Measurements from ENCODE around the gene EPB41L4A.

EPB41L4A gene

DNA sequence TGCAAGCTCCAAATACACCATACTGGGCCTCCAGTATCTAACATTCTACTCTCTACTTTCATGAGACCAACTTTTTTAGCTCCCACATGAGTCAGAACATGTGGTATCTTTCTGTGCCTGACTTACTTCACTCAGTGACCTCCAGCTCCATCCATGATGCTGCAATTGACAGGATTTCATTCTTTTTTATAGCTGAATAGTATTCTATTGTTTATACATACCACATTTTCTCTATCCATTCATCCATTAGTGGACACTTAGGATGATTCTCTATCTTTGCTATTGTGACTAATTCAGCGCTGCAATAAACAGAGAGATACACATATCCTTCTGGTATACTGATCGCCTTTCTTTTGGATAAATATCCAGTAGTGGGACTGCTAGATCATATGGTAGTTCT is 68.5 kb downstream of the EPB41L4A start:
- DNase-seq: no peak

DNA sequence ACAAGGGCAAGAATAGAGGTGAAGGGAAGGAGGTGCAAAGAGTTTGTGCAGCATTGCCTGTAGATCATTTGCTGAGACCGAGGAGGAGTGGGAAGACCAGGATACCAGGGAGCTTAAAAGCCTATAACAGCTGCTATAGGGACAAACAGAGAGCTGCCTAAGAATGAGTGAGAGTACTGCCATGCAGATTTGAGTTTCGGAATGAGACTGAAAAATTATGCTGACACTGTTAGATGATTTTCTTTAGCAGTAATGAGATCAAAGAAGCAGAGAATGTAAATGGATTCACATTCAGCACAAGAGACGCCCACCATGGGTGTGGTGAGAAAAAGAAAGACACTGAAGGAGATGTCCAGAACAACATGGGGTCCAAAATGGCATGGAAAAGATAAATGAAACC is 69.7 kb downstream of the EPB41L4A start:
- no peak for DNase-seq

DNA sequence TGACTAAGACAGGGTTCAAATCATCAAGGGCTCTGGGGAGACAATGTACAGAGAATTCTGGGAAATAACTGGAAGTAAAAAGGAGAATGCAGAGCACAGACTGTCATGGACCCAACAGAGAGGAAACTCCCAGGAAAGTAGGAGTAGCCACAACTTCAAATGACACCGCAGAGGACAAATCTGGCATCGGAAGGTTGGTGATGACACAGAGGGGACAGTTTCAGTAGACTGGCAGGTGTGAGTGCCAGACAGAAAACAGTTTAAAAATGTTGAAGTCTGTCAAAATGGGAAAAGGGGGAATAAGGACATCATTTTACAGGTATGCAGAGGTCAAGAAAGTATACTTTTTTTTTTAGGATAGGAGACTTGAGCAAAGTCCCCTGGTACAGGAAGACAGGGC is 70.2 kb downstream of the EPB41L4A start:
- no peak for DNase-seq

DNA sequence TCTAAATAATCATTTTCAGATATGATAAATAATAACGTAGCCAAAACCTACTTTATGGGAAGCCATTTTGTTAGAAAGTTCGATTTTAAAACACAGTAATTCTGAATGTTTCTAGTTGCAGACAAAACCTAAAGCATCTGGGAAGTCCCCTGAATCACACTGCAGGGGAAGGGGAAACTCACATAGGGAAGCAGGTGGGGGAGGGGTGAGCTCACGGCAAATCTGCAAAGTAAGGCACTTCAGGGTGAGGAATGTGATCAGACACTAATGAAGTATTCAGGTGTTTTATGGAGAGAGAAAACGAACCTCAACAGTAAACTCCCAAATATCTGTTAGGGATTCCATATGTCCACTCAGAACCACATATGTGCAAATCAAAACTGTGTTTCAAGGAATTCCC is 70.7 kb downstream of the EPB41L4A start:
- no peak for DNase-seq

DNA sequence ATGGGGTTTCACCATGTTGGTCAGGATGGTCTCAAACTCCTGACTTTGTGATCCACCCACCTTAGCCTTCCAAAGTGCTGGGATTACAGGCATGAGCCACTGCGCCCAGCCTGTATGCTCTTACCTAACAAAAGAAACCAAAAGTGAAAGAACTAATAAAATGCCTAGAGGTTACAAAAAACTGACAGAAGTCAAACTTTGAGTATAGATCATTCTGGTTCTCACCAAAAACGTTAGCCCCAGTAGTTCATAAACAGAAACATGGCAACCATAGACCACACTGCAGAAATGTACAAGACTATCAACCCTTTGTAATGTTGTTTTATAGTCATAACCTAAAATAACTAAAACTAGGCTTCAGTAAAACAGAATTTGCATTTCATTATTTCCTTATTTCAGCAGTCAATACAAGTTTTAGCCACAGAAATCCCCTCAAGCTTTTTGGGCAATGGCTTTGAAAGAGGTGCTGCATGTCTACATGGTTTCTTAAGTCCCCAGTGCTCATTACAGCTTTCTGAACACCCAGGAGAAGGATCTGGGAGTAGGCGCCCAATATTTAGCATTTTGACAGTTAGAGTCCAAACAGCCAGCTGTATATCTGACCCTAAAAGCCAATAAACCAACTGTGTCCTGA is 72.5 kb downstream of the EPB41L4A start:
- no peak for DNase-seq

DNA sequence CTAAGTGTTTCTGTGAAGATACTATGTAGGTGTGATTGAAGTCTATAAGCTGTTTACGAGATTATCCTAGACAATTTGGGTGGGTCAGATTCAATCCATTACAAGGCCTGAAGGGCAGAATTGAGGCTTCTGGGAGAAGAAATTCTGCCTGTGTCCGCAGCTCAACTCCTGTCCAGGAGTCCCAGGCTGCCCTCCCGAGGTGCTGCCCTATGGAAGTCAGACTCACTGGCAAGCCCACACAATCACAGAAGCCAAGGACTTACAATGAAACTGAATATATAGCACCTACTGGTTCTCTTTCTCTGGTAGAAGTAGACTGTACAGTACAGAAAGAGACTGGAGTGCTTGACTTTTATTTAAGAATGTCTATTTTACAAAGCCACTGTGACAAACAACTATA is 74.5 kb downstream of the EPB41L4A start:
- no peak for DNase-seq

DNA sequence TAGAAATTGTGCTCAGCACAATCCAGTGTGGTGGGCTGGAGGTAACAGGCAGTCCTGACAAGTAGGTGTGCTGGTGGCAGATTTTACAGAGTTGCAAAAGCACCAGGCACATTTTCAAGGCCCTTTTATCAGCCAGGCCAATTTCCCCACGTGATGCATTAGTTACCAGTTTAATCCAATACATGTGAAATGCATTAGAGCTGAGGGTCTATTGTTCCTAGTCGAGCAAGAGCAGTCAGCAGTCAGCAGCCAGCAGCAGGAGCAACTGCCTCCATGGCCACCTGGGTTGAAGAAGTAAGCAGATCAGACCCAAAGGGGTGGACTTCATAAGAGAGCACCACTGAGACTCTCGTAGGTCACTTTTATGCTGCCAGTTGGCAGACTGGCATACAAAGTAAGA is 76.7 kb downstream of the EPB41L4A start:
- no peak for DNase-seq

DNA sequence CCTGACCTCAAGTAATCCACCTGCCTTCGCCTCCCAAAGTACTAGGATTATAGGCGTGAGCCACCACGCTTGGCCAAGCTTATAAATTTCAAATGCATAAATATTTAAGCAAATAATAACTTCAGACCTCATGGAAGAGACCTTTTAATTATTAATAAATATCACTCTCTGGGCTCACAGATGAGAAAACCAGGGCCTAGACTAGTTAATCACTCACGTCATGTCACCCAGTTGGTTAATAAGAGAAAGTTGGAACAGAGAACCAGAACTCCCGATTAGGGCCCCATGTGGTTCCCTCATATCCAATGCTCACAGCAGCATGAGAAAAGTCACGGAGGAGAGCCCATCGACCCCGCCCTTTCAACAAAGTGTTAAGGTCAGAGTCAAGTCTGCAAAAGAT is 79.3 kb downstream of the EPB41L4A start:
- DNase-seq: no peak

DNA sequence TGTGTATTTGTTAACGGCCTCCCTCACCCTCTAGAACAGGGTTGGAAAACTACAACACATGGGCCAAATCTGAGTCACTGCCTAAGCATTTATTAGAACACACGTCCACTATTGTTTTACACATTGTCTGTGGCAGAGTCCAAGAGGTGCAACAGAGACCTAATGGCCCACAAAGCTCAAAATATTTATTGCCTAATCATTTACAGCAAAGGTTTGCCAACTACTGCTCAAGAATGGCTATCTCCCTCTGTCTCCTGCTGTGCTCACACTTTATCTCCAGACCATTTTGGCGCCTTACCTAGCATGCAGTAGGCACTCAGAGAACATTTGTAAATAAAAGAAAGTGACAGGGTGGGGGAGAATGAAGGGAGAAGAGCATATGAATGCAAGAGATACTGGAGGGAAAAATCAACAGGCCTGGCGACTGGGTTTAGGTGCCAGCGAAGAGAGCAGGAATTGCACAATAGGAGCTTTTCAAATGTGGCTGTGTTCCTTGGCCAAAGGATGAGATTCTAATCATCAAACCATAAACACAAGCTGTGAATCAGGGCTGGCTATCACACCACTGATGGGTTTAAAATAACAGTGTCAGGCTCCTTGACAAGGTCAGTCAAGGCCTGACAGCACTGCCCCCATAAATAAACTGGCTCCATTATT is 80.3 kb downstream of the EPB41L4A start:
- DNase-seq: no peak

DNA sequence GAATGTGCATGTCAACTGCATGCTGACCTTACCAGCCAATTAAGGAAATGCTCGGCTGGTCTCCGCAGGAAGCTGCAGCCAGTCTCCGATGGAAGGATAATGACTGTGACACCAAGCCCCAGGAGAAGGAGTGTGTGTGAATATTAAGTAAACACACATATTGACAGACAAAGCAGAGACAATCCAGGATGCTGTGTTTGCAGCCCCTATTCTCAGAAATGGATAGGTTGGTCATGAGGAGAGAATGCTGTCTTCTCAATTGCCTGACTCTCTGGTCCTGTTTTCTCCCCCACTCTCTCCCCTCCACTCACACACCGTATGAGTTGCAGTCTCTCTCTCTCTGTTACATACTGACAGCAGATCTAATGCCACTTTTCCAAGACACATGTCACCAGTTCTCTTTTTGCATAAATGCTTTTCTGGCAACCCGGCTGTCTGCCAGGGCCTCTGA is 85.7 kb downstream of the EPB41L4A start:
- DNase-seq: no peak

DNA sequence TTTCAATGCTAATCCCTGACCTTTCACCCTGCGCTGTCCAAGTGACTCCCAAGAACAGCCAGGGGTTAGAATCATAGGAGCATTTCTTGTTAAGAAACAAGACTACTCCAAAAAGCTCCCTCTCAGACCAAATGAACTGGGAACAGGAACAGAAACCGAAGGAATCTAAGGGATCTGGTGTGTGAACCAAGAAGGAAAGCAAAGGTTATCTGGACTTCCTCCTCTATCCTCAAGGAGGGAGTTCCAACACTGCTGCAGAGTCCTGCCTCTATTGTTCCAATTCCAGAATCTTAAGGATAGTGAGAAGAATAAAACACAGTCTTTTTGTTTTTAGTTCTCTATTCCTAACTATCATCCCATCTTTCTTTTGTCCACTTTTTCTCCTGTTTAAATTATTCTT is 87.2 kb downstream of the EPB41L4A start:
- no peak for DNase-seq

DNA sequence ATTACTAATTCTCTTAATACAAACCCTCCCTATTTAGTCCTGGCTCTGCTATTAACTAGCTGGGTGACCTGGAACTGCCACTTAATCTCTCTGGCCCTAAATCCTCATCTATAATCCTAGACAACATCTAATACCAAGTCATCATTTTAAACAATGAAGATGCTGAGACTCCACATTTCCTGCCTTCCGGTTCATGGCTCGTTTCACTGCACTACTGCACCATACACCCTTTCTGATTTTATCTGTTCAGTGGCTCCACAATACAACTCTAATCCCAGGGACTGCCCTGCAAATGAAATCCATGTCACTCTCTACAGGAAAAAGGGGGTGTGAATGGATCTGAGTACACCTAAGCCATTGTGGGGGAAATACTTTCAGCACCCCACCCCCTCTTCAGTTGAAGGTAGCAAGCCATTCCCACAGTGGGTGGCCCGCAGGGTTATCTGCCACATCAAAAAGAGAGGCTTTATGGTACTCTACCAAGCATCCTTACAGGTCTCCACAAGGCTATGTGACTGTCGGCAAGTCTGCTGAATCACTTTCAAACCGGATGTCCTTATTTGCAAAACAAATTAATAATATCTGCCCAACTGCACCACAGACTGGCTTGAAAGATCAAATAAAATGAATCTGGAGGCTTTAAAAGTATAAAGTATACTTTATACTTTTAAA is 89.5 kb downstream of the EPB41L4A start:
- DNase-seq: no peak

DNA sequence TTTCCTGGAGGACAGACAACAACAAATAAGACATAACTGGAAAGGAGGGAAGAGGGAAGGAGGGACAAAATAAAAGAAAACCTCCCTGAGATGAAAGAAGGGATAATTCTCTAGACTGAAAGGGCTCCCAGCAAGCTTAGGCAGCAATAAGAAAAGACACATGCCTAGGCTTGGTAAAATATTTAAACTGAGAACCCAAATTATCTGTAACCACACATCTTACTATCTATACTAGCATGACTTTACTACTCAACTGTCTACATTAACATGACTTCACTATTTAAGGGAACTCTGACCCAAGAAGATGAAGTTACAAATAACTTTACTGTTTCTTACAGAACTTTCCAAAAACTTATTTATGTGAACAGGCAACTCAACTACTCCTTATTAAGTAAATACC is 95.9 kb downstream of the EPB41L4A start:
- no peak for DNase-seq

DNA sequence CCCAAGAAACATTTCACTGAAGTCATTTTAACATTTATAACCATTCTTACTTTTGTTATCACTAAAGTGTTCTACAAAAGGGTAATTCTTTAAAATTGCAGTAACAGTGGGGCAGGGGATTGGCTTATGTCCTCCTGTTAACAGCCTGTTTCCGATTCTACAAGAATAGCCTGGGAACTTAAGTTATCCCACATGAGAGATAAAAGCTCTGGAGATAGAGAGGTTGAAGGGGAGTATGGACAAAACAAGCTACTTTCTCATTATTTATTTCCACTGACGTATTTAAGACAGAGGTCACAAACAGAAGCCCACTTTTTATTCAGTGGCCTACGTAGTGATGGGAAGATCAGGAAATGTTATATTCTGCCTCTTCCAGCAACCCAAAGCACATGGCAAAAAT is 98.7 kb downstream of the EPB41L4A start:
- no peak for DNase-seq

DNA sequence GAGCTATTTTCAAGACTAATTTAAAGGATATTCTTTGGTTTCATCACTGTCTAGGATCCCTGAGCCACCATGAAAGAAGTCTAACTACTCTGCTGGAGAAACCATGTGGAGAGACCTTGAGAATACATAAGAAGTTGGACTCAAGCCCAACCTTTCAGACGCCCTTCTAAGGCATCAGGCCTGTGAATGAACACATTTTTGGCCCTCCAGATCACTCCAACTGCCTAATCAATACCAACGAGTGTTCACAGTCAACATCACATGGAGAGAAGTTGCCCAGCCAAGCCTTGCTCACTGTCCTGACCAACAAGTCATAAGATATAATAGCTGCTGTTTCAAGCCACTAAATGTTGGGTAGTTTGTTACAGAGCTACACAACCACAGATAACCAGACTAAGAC is 100.7 kb downstream of the EPB41L4A start:
- no peak for DNase-seq

DNA sequence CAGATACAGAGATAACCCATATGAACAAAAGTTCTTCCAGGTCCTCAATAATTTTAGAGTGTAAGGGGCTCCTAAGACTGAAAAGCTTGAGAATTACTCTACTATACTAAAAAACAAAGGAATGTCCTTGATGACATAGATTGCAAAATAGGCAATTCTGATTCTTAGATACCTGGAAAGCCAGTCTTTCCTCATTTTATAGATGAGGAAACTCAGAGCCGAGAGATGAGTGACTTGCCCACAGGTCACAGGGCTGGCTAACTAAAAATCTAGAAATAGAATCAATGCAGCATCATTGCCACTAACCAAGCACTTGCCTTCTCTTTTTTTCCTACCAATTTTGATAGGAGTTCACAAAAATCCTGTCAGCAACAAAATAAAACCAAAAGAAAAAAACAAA is 101.2 kb downstream of the EPB41L4A start:
- DNase-seq: no peak

DNA sequence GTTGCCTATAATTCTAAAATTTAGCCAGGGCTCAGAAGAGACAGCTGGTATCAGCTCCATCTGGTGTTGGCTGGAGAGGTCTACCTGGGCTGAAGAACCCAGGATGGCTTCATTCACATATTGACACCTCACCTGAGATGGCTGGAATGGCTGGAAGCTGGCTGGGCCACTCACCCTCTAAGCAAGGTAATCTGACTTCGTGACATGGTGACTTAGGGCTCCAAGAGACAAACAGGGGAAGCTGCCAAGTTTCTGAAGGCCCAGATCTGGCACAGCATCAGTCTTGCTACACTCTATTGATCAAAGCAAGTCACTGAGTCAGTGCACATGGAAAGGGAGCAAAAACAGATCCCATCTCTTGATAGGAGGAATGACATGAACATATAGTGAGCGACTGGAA is 102.3 kb downstream of the EPB41L4A start:
- no peak for DNase-seq

DNA sequence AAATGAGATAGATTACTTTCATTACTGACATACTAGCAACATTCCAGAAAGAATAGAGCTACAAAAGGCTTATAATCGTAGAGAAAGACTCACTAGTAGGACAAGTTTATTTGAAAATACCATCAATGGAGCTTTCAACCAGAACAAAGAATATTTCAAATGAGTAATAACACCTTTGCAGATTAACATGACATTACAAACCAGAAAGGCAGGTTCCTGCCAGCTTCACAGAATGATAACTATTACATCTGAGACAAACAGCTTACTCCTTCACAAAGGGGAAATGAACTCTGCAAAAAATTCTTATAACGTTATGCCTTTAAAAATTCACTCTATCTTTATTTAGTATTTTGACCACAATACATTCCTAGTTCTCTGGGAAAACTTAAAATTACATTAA is 103.1 kb downstream of the EPB41L4A start:
- no peak for DNase-seq

DNA sequence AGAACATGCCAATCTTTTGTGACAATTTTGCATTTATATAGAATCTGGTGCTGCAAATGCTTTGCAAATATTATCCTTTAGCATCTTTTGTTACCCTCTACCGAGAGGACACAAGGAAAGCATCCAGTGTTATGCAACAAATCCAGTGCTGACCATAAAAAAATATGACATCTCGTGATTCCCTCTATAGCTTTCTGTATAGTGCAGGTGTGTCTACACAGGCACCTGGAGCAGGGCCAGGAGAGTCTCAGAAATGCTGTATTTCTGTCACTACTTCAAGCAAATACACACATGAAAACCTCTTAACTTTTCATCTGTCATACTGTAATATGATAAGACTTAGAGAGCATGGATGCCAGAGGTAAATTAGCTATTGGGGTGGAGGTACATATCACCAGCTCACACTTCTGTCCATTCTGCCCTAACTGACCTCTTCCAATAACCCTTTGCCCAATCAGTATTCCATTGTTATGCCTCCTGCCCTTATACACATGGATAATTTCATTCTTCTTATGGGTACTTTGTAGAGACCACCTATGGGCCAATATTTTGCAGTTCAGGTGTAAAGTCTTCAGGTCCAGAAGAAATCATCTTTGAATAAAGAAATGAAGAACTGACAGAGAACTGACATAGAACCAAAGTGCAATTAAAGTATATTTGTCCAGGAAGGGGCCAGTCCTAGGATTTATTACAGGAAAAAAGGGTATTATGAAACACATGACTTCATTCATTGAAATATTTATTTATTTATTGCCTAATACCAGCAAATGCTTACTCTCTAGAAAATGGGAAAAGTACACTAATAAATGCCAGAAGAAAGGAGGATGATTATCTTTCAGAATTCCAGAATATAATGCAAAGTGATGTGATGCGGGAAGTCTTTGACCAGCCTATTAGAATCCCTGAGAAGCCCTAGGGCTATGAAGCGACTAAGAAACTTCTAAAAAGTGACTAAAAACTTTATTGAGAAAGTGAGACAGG is 106.5 kb downstream of the EPB41L4A start:
- DNase-seq: no peak

DNA sequence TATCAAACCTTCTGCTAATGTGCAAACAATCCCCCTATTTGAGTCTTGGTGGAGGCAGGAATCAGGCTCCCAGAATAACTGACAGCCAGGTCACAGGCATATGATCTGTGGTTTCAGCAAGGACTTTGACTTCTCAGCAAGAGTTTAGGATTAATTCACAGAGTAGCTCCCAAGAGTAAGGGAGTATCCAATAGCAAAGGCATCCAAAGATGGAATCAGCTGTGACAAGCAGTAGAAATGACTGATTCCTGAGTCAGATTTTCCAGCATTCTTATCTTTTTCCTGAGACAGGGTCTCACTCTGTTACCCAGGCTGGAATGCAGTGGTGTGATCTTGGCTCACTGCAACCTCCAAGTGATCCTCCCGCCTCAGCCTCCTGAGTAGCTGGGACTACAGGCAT is 108.3 kb downstream of the EPB41L4A start:
- DNase-seq: no peak

DNA sequence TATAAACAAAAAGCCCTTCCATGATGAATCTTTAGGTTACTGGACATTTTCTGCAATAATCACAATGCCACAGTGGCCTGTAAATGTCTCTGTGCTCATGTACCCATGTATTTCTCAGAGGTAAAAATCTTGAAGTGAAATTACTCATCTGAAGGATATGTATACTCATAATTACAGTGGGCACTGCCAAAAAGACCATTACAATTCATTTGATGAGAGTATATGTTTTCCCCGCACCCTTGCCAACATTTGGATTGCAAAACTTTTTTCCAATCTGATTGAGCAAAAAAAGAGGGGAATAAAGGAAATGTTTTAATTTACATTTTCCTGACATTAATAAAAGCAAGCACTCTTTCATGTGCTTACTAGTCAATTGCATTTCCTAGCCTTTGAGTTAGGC is 110.5 kb downstream of the EPB41L4A start:
- DNase-seq: no peak

DNA sequence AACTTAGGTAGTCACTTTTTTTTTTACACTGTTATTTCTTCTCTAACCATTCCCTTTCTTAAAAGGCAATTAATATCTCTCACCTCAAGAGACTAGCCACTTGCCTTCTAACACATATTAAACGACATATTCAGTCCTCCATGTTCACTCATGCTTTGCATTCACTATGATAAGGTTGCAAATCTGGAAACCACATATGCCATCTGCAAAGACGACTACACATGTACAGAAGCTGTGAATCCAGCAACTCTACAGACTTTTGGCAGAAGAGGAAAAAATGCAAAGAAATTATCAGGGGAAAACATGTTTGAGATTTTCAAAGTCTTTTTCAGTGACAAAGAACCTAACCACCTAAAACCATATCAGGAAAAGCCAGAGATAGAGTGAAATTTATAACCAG is 112.1 kb downstream of the EPB41L4A start:
- no peak for DNase-seq

DNA sequence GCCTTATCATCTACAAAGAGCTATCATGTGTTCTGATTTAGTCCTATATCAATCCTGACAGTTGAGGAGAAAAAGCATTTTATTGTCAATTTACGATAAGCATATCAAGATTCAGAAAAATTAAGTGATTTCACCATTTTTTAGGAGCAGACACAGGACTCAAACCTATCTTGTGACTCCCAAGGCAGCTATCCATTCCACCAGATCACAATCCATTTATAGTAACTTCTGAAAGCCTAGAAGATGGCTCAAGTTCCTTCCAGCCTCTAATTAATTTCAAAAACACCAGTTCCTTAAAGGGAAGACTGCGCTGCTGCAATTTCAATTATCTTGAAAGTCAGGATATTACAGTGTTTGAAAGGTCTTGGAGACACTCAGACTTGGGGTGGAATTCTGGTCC is 114.3 kb downstream of the EPB41L4A start:
- DNase-seq: no peak
